DOHH2 (cell line): Measurements from ENCODE around the gene NCAM1.

Experiments used
- EZH2phosphoT487 ChIP-seq: fragments of 200-600 bp; sonication (generic); IDR thresholded peaks from 2 replicates; pipeline ENCODE4 v1.6.1; 2017; ENCODE audit warnings: borderline replicate concordance, mild to moderate bottlenecking, antibody characterized with exemption, low read length, moderate library complexity, mixed read lengths
- TF ChIP-seq, protein P1 (sequence below): fragments of 200-600 bp; sonication (generic); IDR thresholded peaks from one replicate; pipeline ENCODE4 v1.5.1; 2014; ENCODE audit warnings: antibody characterized with exemption, mild to moderate bottlenecking, low read depth, low read length; ENCODE audit not compliant: poor library complexity, severe bottlenecking

DNA sequence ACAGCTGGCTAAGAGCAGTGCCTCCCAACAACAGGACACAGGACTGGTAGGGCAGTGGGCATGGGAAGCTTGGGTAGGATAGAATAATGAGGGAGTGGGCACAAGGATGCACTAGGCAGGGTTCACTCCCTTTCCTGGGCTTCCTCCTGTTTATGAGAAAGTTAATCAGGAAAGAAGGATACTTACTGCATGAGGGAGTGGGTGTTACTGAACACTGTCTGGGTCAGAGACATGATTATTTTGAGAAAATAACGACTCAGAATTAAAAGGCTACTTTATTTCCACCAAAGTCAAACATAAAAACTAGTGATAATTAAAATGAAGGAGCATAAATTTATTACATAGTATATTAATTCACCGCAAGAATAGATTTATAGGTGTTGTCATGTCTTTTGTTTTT is 35.8 kb downstream of the NCAM1 start:
- TF ChIP-seq, protein P1, sequence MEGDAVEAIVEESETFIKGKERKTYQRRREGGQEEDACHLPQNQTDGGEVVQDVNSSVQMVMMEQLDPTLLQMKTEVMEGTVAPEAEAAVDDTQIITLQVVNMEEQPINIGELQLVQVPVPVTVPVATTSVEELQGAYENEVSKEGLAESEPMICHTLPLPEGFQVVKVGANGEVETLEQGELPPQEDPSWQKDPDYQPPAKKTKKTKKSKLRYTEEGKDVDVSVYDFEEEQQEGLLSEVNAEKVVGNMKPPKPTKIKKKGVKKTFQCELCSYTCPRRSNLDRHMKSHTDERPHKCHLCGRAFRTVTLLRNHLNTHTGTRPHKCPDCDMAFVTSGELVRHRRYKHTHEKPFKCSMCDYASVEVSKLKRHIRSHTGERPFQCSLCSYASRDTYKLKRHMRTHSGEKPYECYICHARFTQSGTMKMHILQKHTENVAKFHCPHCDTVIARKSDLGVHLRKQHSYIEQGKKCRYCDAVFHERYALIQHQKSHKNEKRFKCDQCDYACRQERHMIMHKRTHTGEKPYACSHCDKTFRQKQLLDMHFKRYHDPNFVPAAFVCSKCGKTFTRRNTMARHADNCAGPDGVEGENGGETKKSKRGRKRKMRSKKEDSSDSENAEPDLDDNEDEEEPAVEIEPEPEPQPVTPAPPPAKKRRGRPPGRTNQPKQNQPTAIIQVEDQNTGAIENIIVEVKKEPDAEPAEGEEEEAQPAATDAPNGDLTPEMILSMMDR: no peak
- TF ChIP-seq EZH2phosphoT487: no peak
